Liver (tissue), 3 donors: ENCODE measurements around the gene TMEM117.

Source experiments
- RAD21 ChIP-seq, 2 donors: IDR thresholded peaks; 2 replicates each; pipeline ENCODE4 v1.6.1; 2016; ENCODE audit warnings: antibody characterized with exemption in 2 of 2, mild to moderate bottlenecking in 2 of 2
- TAF1 ChIP-seq: conservative IDR thresholded peaks from 2 replicates; pipeline ENCODE4 v1.6.1; 2016; ENCODE audit warnings: antibody characterized with exemption, mild to moderate bottlenecking
- TF ChIP-seq, protein P1 (sequence below): fragments of 150-350 bp; IDR thresholded peaks from 2 replicates; pipeline ENCODE4 v1.5.1; 2017; ENCODE audit warnings: improper control_type of control experiment, low read depth, low read length; ENCODE audit not compliant: missing input control
- TF ChIP-seq, protein P2 (sequence below): IDR thresholded peaks from 2 replicates; pipeline ENCODE4 v1.6.1; 2016; ENCODE audit warnings: antibody characterized with exemption
- TF ChIP-seq, protein P3 (sequence below): IDR thresholded peaks from 2 replicates; pipeline ENCODE4 v1.6.1; 2016; ENCODE audit warnings: antibody characterized with exemption, mild to moderate bottlenecking
- TF ChIP-seq, protein P4 (sequence below): IDR thresholded peaks from 2 replicates; pipeline ENCODE4 v1.6.1; 2016; ENCODE audit warnings: antibody characterized with exemption
- TF ChIP-seq, protein P5 (sequence below): IDR thresholded peaks from 2 replicates; pipeline ENCODE4 v1.6.1; 2016; ENCODE audit warnings: antibody characterized with exemption
- donor health status: healthy.
- donor health status: healthy.

DNA sequence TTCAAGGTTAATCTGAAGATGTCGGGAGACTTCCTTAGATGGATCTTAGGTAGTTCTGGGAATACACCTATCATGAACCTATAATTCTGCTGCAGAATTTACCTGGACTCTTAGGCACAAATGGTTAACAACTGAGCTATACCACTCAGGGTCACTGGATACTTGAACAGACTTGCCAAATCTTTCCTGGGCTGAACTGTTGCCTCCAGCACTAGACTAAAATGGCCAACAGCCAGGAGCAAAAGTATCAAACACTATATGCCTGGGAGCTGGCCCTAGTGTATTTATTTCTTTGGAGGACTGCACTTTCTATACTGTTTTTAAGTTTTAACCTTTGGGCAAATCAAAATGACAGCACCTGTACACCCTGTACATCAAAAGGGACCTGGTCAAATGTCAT lies 252.8 kb downstream of the TMEM117 start:
- no peak for TF ChIP-seq RAD21 (IDR thresholded peaks at IDR 0.05)
- TF ChIP-seq, protein P1, sequence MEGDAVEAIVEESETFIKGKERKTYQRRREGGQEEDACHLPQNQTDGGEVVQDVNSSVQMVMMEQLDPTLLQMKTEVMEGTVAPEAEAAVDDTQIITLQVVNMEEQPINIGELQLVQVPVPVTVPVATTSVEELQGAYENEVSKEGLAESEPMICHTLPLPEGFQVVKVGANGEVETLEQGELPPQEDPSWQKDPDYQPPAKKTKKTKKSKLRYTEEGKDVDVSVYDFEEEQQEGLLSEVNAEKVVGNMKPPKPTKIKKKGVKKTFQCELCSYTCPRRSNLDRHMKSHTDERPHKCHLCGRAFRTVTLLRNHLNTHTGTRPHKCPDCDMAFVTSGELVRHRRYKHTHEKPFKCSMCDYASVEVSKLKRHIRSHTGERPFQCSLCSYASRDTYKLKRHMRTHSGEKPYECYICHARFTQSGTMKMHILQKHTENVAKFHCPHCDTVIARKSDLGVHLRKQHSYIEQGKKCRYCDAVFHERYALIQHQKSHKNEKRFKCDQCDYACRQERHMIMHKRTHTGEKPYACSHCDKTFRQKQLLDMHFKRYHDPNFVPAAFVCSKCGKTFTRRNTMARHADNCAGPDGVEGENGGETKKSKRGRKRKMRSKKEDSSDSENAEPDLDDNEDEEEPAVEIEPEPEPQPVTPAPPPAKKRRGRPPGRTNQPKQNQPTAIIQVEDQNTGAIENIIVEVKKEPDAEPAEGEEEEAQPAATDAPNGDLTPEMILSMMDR, result no peak
- TF ChIP-seq, protein P2, sequence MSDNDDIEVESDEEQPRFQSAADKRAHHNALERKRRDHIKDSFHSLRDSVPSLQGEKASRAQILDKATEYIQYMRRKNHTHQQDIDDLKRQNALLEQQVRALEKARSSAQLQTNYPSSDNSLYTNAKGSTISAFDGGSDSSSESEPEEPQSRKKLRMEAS, result no peak
- TF ChIP-seq TAF1, result no peak
- TF ChIP-seq, protein P3, sequence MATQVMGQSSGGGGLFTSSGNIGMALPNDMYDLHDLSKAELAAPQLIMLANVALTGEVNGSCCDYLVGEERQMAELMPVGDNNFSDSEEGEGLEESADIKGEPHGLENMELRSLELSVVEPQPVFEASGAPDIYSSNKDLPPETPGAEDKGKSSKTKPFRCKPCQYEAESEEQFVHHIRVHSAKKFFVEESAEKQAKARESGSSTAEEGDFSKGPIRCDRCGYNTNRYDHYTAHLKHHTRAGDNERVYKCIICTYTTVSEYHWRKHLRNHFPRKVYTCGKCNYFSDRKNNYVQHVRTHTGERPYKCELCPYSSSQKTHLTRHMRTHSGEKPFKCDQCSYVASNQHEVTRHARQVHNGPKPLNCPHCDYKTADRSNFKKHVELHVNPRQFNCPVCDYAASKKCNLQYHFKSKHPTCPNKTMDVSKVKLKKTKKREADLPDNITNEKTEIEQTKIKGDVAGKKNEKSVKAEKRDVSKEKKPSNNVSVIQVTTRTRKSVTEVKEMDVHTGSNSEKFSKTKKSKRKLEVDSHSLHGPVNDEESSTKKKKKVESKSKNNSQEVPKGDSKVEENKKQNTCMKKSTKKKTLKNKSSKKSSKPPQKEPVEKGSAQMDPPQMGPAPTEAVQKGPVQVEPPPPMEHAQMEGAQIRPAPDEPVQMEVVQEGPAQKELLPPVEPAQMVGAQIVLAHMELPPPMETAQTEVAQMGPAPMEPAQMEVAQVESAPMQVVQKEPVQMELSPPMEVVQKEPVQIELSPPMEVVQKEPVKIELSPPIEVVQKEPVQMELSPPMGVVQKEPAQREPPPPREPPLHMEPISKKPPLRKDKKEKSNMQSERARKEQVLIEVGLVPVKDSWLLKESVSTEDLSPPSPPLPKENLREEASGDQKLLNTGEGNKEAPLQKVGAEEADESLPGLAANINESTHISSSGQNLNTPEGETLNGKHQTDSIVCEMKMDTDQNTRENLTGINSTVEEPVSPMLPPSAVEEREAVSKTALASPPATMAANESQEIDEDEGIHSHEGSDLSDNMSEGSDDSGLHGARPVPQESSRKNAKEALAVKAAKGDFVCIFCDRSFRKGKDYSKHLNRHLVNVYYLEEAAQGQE, result no peak
- TF ChIP-seq, protein P4, sequence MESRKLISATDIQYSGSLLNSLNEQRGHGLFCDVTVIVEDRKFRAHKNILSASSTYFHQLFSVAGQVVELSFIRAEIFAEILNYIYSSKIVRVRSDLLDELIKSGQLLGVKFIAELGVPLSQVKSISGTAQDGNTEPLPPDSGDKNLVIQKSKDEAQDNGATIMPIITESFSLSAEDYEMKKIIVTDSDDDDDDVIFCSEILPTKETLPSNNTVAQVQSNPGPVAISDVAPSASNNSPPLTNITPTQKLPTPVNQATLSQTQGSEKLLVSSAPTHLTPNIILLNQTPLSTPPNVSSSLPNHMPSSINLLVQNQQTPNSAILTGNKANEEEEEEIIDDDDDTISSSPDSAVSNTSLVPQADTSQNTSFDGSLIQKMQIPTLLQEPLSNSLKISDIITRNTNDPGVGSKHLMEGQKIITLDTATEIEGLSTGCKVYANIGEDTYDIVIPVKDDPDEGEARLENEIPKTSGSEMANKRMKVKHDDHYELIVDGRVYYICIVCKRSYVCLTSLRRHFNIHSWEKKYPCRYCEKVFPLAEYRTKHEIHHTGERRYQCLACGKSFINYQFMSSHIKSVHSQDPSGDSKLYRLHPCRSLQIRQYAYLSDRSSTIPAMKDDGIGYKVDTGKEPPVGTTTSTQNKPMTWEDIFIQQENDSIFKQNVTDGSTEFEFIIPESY, result no peak
- TF ChIP-seq, protein P5, sequence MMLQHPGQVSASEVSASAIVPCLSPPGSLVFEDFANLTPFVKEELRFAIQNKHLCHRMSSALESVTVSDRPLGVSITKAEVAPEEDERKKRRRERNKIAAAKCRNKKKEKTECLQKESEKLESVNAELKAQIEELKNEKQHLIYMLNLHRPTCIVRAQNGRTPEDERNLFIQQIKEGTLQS, result no peak
